ENCODE measurements around the gene CYP2S1.

DNA sequence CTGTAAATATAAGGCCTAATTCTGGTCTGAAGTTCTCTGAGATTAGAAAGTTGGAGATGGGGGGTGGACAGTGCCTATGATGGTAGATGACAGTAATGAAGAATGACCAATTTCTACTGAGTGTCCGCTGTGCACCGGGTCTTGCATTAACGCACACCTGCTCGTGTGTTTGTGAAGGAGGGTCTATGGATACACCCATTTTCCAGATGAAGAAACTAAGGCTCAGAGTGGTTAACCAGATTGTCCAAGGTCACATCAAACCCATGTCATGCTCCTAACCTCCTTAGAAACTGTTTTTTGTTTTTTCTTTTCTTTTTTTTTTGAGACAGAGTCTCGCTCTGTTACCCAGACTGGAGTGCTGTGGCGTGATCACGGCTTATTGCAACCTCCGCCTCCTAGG is 39.7 kb downstream of the CYP2S1 start:
- TF ChIP-seq CTCF (IDR thresholded peaks at IDR 0.05) (no peak), POLR2A (IDR thresholded peaks at IDR 0.05) (no peak)
